Caco-2 (cell line): Measurements from ENCODE around the gene SNAPC4. TPM values are rescaled to one million over a fixed set of nuclear protein-coding genes. Genes with fewer than 3 reads are reported as not detected.
A peak's percentile ranks its signal among the peaks of the same experiment; 100 is the strongest.

Experiments used
- BruUV-seq: library from RNA; stranded (reverse); fragments of 400-500 nt; replicated peaks from 2 replicates; lab custom pipeline; 2021; lab: Mats Ljungman, UMichigan
- CTCF ChIA-PET: fragments of 300-600 bp; sonication (Branson Sonifier 250); formaldehyde crosslinking; loops from one replicate; lab custom pipeline; 2022; ENCODE audit warnings: antibody characterized with exemption; lab: Charles Lee
- POLR2A ChIA-PET: fragments of 300-600 bp; sonication (Branson Sonifier 250); formaldehyde crosslinking; loops from one replicate; lab custom pipeline; 2022; ENCODE audit warnings: antibody characterized with exemption; lab: Charles Lee
- DNase-seq, 2 experiments: peaks; one replicate each; pipeline versions ENCODE4 v3.0.0 to v3.0.0-alpha.2; 2020 to 2022
- H3K27me3 ChIP-seq: replicated peaks from 2 replicates; pipeline ENCODE4 v1.6.0; 2011; ENCODE audit warnings: low read length; ENCODE audit not compliant: control insufficient read depth, insufficient read depth
- H3K36me3 ChIP-seq: 2 replicates; pipeline ENCODE4 v1.5.1; 2011; ENCODE audit warnings: low read length; ENCODE audit not compliant: control insufficient read depth, insufficient read depth
- H3K4me1 ChIP-seq: fragments of 250-450 bp; sonication (Bioruptor Pico); 2 replicates; pipeline ENCODE4 v1.5.1; 2020; ENCODE audit warnings: mild to moderate bottlenecking
- H3K4me3 ChIP-seq: 2 replicates; pipeline ENCODE4 v1.5.1; 2011; ENCODE audit warnings: low read depth, mild to moderate bottlenecking, control low read depth, low read length
- H3K9me3 ChIP-seq: fragments of 250-450 bp; sonication (Bioruptor Pico); 2 replicates; pipeline ENCODE4 v1.5.1; 2020; ENCODE audit warnings: mild to moderate bottlenecking, moderate library complexity
- H3K27ac Mint-ChIP-seq: one replicate; pipeline ENCODE4 v1.8.0; 2022; ENCODE audit warnings: mixed read lengths; ENCODE audit not compliant: unreplicated experiment
- H3K27me3 Mint-ChIP-seq: one replicate; pipeline ENCODE4 v1.8.0; 2022; ENCODE audit warnings: mixed read lengths; ENCODE audit not compliant: insufficient read depth, unreplicated experiment
- H3K36me3 Mint-ChIP-seq: one replicate; pipeline ENCODE4 v1.8.0; 2022; ENCODE audit warnings: mild to moderate bottlenecking, mixed read lengths; ENCODE audit not compliant: insufficient read depth, unreplicated experiment
- H3K4me1 Mint-ChIP-seq: one replicate; pipeline ENCODE4 v1.8.0; 2022; ENCODE audit warnings: low read depth, mixed read lengths; ENCODE audit not compliant: unreplicated experiment
- H3K4me3 Mint-ChIP-seq: one replicate; pipeline ENCODE4 v1.8.0; 2022; ENCODE audit warnings: mild to moderate bottlenecking, moderate library complexity, mixed read lengths; ENCODE audit not compliant: unreplicated experiment
- H3K9me3 Mint-ChIP-seq: one replicate; pipeline ENCODE4 v1.8.0; 2022; ENCODE audit warnings: mixed read lengths; ENCODE audit not compliant: unreplicated experiment
- CTCF ChIP-seq, 2 experiments: fragments of 200-600 bp in 1 of 2; IDR thresholded peaks; 1 replicate in 1 of 2; 2 replicates in 1 of 2; pipeline versions ENCODE4 v1.5.1 to v1.8.0; 2011 to 2022; ENCODE audit warnings: antibody characterized with exemption in 1 of 2, control low read depth in 1 of 2, inconsistent platforms in 1 of 2, low read depth in 1 of 2, low read length in 1 of 2, mild to moderate bottlenecking in 1 of 2, moderate library complexity in 1 of 2; ENCODE audit not compliant: insufficient read depth in 1 of 2, severe bottlenecking in 1 of 2, unreplicated experiment in 1 of 2
- intact Hi-C: fragments of 100-400 bp; cut with micrococcal nuclease; formaldehyde crosslinking; loops from one replicate; pipeline ENCODE4 v1.10.0; 2022; ENCODE audit not compliant: unreplicated experiment
- total RNA-seq: library from RNA; stranded (reverse); gene quantifications from 2 replicates; pipeline ENCODE4 v1.2.3, GENCODE V29; 2022

Gene SNAPC4
- total RNA-seq, 1 experiment from 2014 or later: 15.3 TPM

DNA sequence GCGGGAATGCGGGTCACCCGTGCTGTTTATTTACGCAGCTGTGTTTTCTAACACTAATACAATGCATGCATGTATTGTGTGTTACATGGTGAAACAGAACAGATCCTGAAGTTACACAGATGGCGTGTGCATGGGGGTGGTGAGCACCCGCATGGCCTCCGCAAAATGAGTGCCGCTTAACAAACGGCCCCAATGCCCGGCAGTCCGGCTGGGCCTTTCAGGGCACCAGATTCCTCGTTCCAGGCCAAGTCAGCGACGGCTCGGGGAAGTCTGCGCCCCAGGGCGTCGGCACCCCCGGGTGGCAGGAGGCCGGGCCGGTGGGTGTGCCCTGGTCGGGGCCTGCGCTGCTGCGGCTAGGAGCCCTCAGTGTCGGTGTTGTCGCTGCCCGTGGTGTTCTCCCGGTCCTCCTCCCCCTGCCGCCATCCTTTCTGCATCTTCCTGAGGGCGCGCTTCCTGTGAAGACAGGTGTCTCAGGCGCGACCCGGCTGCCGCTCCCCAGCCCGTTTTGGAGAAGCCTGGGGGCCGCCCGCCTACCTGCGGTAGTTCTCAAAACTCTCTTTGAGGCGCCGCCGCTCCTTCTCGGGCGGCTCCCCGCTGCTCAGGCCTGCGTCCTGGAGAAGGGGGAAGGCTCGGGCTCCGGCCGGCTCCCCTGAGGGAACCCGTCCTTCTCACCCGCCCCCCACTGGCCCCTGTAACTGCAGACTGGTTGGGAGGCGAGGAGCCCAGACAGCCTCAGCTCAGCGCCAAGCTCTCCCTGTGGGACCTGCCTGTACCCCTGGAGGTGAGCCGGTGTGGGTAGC is 35.8 kb downstream of the SNAPC4 start:
- Mint-ChIP-seq H3K36me3 (peaks cover 52% of the 10 kb centered on the region), H3K4me1 (no peaks in the 10 kb centered on the region), H3K9me3 (no peaks in the 10 kb centered on the region), H3K27me3 (no peaks in the 10 kb centered on the region), H3K27ac (no peak overlapping the region), H3K4me3 (peak overlapping the region; percentile 73)
- Histone ChIP-seq H3K27me3 (no peaks in the 10 kb centered on the region), H3K9me3 (no peaks in the 10 kb centered on the region), H3K36me3 (no peaks in the 10 kb centered on the region; the same call in 1 of the 2 replicates), H3K4me3 (peak overlapping the region; percentile 22), H3K4me1 (peaks cover 7% of the 10 kb centered on the region)
- CTCF ChIA-PET: interaction anchor here (0.7 to 1.7 kb wide), 8 partner anchors 8 to 268 kb away, joined by 3 to 49 read pairs (median 4); no protein-coding TSS in a partner anchor
- no peak for DNase-seq
- TSS peak; percentile 39 for BruUV-seq
- intact Hi-C loops: loop anchor here (1.0 to 5.0 kb wide), 3 partner anchors 18 to 37 kb away; partner anchors contain the start of gene GPSM1
- POLR2A ChIA-PET: interaction anchor here (2.1 kb wide), 1 partner anchor 18 kb away, joined by 13 read pairs; no protein-coding TSS in a partner anchor
- no peak for TF ChIP-seq CTCF (IDR thresholded peaks at IDR 0.05; ENCODE audit: insufficient read depth in 1 of 2, low read depth in 1 of 2, low read length in 1 of 2, severe bottlenecking in 1 of 2, unreplicated experiment in 1 of 2)

GRCh38 chr9:136363106-136363948 is 36.6 kb downstream of the SNAPC4 start, which contains the start of gene DNLZ:
TSS of gene DNLZ (minus strand) at chr9:136363744. CDS start at chr9:136363714, 30 bp downstream.
- Histone ChIP-seq H3K4me1 (peaks cover 7% of the 10 kb centered on the region), H3K27me3 (no peaks in the 10 kb centered on the region), H3K4me3 (peak within 1 kb of the TSS; percentile 98), H3K36me3 (no peaks in the 10 kb centered on the region; the same call in 1 of the 2 replicates), H3K9me3 (no peaks in the 10 kb centered on the region)
- no TSS peak for BruUV-seq
- Mint-ChIP-seq H3K9me3 (no peaks in the 10 kb centered on the region), H3K36me3 (peaks cover 58% of the 10 kb centered on the region), H3K4me1 (no peaks in the 10 kb centered on the region), H3K27me3 (no peaks in the 10 kb centered on the region), H3K4me3 (peak within 1 kb of the TSS; percentile 73), H3K27ac (peak within 1 kb of the TSS; percentile 32)
- intact Hi-C loops: loop anchor here (1.0 to 5.0 kb wide), 3 partner anchors 17 to 36 kb away; partner anchors contain the start of gene GPSM1
- ChIA-PET POLR2A (interaction anchor here (0.6 to 2.1 kb wide), 8 partner anchors 9 to 456 kb away, joined by 3 to 13 read pairs (median 4); partner anchors contain the start of genes CAMSAP1 and GPSM1), CTCF (interaction anchor here (0.6 to 1.7 kb wide), 15 partner anchors 9 to 707 kb away, joined by 3 to 49 read pairs (median 4); no protein-coding TSS in a partner anchor)
- TF ChIP-seq CTCF (IDR thresholded peaks at IDR 0.05; ENCODE audit: insufficient read depth in 1 of 2, low read depth in 1 of 2, low read length in 1 of 2, severe bottlenecking in 1 of 2, unreplicated experiment in 1 of 2): peak; percentile 87 to 97
- DNase-seq: peak; percentile 96 to 97
